ENCODE data around the gene ATP7A.
"Not testable (repeated sequence)": the region's sequence is repeated elsewhere in the genome, so short reads cannot be mapped to it uniquely, and the experiment has no call there.

DNA sequence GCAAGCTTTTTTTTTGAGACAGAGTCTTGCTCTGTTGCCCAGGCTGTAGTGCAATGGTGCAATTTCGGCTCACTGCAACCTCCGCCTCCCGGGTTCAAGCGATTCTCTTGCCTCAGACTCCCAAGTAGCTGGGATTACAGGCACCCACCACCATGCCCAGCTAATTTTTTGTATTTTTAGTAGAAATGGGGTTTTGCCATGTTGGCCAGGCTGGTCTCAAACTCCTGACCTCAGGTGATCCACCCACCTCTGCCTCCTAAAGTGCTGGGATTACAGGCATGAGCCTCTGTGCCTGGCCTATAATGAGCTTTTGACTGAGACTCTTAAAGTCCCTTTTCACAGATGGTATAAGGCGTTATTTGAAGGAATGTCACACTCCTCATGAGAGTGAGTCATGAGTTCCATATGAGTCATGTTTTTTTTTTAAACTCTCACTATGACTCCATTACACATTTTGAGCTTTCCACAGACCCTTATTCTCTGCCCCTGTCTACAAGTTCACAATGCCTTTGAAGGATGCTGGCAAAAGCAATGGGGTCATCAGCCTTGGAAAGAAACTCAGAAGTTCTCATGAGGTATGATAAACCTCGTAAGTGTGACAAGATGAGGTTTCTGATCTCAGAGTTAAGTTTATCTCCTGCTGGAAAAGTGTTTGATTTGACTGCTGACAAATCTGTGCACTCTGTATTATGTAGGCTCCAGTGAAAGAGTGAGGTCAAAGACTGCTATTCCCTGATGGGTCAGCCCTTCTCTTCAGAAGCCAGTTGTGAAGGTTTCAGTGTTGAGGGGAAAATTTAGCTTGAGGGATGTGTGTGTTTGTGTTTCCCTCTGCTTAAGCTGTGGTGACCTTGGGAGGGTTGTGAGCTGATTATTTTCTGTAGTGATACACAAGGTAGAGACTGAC is 154.5 kb downstream of the ATP7A start:
- TF ChIP-seq, protein P1, sequence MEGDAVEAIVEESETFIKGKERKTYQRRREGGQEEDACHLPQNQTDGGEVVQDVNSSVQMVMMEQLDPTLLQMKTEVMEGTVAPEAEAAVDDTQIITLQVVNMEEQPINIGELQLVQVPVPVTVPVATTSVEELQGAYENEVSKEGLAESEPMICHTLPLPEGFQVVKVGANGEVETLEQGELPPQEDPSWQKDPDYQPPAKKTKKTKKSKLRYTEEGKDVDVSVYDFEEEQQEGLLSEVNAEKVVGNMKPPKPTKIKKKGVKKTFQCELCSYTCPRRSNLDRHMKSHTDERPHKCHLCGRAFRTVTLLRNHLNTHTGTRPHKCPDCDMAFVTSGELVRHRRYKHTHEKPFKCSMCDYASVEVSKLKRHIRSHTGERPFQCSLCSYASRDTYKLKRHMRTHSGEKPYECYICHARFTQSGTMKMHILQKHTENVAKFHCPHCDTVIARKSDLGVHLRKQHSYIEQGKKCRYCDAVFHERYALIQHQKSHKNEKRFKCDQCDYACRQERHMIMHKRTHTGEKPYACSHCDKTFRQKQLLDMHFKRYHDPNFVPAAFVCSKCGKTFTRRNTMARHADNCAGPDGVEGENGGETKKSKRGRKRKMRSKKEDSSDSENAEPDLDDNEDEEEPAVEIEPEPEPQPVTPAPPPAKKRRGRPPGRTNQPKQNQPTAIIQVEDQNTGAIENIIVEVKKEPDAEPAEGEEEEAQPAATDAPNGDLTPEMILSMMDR (conservative IDR thresholded peaks at IDR 0.05) = not testable (repeated sequence)
- not testable (repeated sequence) for TF ChIP-seq ZFX (IDR thresholded peaks at IDR 0.05)
